ENCODE measurements around the gene MBD2. TPM values are rescaled to one million over a fixed set of nuclear protein-coding genes. Genes with fewer than 3 reads are reported as not detected.

Gene MBD2
- total RNA-seq, 2 experiments from 2014 or later, result 96.3 to 104 TPM

DNA sequence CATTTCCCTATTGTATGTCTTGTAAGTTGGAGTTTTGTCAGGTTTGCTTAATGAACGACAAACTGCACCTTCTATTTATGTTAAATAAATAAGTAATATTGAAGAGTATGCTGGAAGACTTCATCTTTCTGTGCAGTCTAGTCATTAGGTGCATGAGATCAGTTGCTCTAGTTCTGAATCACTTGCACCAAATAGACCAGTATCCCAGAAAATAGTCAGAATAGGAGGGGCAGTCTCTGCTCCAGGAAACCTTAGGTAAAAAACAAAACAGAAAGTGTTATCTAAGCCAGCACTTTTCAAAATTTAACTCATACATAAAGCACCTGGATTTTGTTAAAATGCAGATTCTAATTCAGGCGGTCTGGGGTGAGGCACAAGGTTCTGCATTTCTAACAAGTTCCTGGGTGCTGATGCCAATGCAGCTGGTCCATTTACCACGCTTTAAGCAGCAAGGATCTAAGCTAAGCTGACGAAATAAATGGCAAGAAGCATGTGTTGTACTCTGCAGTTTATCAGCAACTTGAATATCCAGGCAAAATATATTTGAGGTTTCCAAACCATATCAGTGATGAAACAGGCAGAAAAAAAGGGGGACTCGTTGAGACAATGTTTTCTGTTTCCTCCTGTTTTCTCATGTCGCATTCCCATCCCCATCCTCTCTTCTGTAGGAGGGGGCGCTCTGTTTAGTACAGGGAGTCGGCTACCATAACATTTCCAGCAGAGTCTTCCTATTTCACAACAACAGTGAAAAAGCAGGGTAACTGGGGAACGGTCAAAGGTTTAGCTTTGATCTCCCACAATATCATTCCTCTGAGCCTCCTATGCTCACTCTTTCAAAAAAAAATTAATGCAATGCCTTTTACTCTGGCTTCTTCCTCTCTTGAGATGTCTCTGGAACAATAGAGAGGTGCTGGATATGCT is 106.4 kb downstream of the MBD2 start:
- ATAC-seq (ENCODE audit: low read depth) (no peak), DNase-seq (no peak)
- H3K9me3 Mint-ChIP-seq, result no peaks in the 10 kb centered on the region
- H3K4me3 Mint-ChIP-seq, result no peak overlapping the region
- peaks cover 4% of the 10 kb centered on the region for H3K4me1 Mint-ChIP-seq
- peaks cover 12% of the 10 kb centered on the region for H3K27me3 Mint-ChIP-seq
- no peak overlapping the region for H3K27ac Mint-ChIP-seq
- POLR2A ChIA-PET, result no interaction called here
- H3K36me3 Mint-ChIP-seq, result no peaks in the 10 kb centered on the region

DNA sequence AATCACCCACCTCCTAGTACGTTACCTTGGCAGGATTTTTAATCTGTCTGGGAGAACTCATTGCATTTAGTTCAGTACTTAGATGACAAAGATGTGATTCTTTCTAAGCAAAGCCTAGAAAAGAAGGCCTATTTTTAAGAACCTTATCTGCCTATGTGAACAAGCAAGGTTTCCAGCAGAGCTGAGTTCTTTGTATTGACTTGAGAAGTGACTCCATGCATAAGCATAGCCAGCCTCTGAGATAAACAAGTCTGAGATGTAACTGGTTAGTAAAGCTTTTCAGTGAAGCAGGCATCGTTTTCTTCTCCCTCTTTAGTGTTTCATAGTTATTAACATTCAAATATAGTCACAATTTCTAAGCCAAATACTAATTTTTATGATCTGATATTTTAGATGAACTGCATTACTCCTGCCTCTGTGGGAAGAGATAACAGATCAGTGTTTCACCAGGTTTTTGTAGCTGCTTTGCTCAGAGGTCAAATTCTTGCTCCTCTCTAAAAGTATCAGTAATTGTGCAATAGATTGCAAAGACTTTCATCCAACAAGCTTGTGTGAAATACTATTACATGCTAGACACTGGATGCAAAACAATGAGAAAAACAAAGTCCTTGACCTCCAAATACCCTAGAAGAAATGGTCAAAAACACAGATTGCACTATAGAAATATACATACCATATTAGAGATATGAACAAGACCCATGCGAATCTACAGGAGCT is 107.8 kb downstream of the MBD2 start:
- peaks cover 3% of the 10 kb centered on the region for H3K4me1 Mint-ChIP-seq
- DNase-seq (no peak), ATAC-seq (ENCODE audit: low read depth) (no peak)
- H3K27me3 Mint-ChIP-seq, result peaks cover 17% of the 10 kb centered on the region
- POLR2A ChIA-PET, result no interaction called here
- no peaks in the 10 kb centered on the region for H3K9me3 Mint-ChIP-seq
- H3K4me3 Mint-ChIP-seq, result no peak overlapping the region
- no peaks in the 10 kb centered on the region for H3K36me3 Mint-ChIP-seq
- no peak overlapping the region for H3K27ac Mint-ChIP-seq

DNA sequence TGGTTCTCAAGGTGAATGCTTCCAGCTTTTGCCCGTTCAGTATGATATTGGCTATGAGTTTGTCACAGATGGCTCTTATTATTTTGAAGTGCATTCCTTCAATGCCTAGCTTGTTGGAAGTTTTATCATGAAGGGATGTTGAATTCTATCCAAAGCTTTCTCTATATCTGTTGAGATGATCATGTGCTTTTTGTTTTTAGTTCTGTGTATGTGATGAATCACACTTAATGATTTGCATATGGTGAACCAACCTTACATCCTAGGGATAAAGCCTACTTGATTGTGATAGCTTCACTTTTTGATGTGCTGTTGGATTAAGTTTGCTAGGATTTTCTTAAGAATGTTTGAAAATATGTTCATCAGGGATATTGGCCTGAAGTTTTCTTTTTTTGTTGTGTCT is 112.1 kb downstream of the MBD2 start:
- Mint-ChIP-seq H3K27me3 (peaks cover 17% of the 10 kb centered on the region), H3K9me3 (no peaks in the 10 kb centered on the region), H3K4me1 (no peaks in the 10 kb centered on the region), H3K27ac (no peak overlapping the region), H3K36me3 (no peaks in the 10 kb centered on the region), H3K4me3 (no peak overlapping the region)
- DNase-seq, result no peak
- POLR2A ChIA-PET, result no interaction called here
- no peak for ATAC-seq (ENCODE audit: low read depth)

DNA sequence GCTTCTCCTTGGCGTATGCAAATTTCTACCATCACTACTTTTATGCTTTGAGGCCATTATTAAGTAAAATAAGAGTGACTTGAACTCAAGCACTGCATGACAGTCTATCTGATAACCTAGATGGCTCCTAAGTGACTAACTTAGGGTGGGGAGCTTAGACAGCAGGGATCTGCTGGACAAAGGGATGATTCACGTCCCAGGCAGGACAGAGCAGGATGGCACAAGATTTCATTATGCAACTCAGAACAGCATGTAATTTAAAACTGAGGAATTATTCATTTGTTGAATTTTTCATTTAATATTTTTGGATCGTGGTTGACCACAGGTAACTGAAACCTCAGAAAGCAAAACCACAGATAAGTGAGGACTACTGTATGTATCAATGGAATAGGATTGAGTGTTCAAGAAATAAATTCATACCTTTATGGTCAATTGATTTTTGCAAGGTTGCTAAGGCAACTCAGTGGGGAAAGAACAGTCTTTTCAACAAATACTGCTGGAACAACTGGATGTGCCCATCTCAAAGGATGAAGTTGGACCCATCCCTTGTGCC is 115.3 kb downstream of the MBD2 start:
- no peaks in the 10 kb centered on the region for H3K9me3 Mint-ChIP-seq
- H3K4me1 Mint-ChIP-seq, result no peaks in the 10 kb centered on the region
- DNase-seq (no peak), ATAC-seq (ENCODE audit: low read depth) (no peak)
- H3K4me3 Mint-ChIP-seq, result no peak overlapping the region
- no peaks in the 10 kb centered on the region for H3K36me3 Mint-ChIP-seq
- H3K27me3 Mint-ChIP-seq, result peaks cover 12% of the 10 kb centered on the region
- no peak overlapping the region for H3K27ac Mint-ChIP-seq
- POLR2A ChIA-PET, result no interaction called here

DNA sequence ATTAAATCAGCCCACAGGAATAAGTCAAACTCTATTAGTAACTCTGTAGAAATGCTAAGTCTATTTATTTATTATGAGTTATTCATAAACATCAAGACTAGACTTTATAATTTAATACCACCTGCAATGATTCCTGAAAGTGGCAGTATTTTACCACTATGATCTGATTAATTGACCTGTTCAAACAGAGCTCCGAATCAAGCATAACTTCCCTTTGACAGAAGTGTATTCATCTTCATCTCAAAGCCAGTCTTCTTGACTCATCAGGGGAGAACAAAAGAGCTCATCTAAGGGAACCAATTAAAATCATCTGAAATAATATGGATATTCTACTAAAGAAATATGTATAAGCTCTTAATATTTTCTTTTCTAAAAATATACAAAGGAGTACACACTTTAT is 122.3 kb downstream of the MBD2 start:
- Mint-ChIP-seq H3K27me3 (no peaks in the 10 kb centered on the region), H3K4me3 (no peak overlapping the region), H3K27ac (no peak overlapping the region), H3K9me3 (no peaks in the 10 kb centered on the region), H3K36me3 (no peaks in the 10 kb centered on the region), H3K4me1 (no peaks in the 10 kb centered on the region)
- DNase-seq, result no peak
- no peak for ATAC-seq (ENCODE audit: low read depth)
- POLR2A ChIA-PET, result no interaction called here

Other genes with a start within 250 kb of the MBD2 start
- 10 to 100 TPM; 21.9 to 24.3 TPM for gene POLI, start 44.8 kb upstream of the MBD2 start, total RNA-seq
- gene STARD6, start 133.2 kb upstream of the MBD2 start, total RNA-seq, result not detected
- gene C18orf54, start 133.2 kb upstream of the MBD2 start, total RNA-seq, result 1 to 10 TPM; 8.0 to 8.5 TPM

All from activated naive CD8-positive, alpha-beta T cell treated with anti-CD3 and anti-CD28 coated beads, Interleukin-2, amount 10 ng/mL, durations not matched to agents 7 days and 5 days (primary cell).